HUES6 (cell line): ENCODE measurements around the gene TRABD2B.

Source experiments
- H3K27ac ChIP-seq: 2 replicates; pipeline ENCODE4 v1.7.0; 2013; ENCODE audit warnings: low read depth, mild to moderate bottlenecking, low read length, inconsistent platforms
- H3K27me3 ChIP-seq: 2 replicates; pipeline ENCODE4 v1.6.1; 2013; ENCODE audit warnings: low read length; ENCODE audit not compliant: control insufficient read depth, insufficient read depth
- H3K36me3 ChIP-seq: 2 replicates; pipeline ENCODE4 v1.6.1; 2013; ENCODE audit warnings: low read length; ENCODE audit not compliant: control insufficient read depth, insufficient read depth
- H3K4me1 ChIP-seq: 2 replicates; pipeline ENCODE4 v1.6.1; 2013; ENCODE audit warnings: low read length; ENCODE audit not compliant: control insufficient read depth, insufficient read depth
- H3K4me3 ChIP-seq: 2 replicates; pipeline ENCODE4 v1.5.1; 2013; ENCODE audit warnings: low read depth, low read length
- H3K9ac ChIP-seq: one replicate; pipeline ENCODE4 v1.6.1; 2013; ENCODE audit warnings: mild to moderate bottlenecking, low read length
- H3K9me3 ChIP-seq: 2 replicates; pipeline ENCODE4 v1.6.1; 2013; ENCODE audit warnings: low read depth, low read length; ENCODE audit not compliant: control insufficient read depth, insufficient read depth

The TRABD2B gene

GRCh38 chr1:47906527-47907176, 90.5 kb downstream of the TRABD2B start:
- H3K4me1 ChIP-seq, result 0 out of 2 replicates have a peak, but pooled peaks cover 8% of the 10 kb centered on the region
- no peak overlapping the region for H3K4me3 ChIP-seq

GRCh38 chr1:47906009-47906432, 91.2 kb downstream of the TRABD2B start:
- Histone ChIP-seq H3K27me3 (peaks cover 21% of the 10 kb centered on the region; the same call in 1 of the 2 replicates), H3K36me3 (no peaks in the 10 kb centered on the region), H3K4me3 (no peak overlapping the region), H3K4me1 (peaks cover 13% of the 10 kb centered on the region; the same call in 1 of the 2 replicates), H3K27ac (no peak overlapping the region), H3K9me3 (no peaks in the 10 kb centered on the region), H3K9ac (no peak overlapping the region)

More at GRCh38 chr1:47906527-47907176, 90.5 kb downstream of the TRABD2B start:
- Histone ChIP-seq H3K36me3 (no peaks in the 10 kb centered on the region), H3K9me3 (no peaks in the 10 kb centered on the region), H3K27me3 (peaks cover 21% of the 10 kb centered on the region; the same call in 1 of the 2 replicates), H3K27ac (no peak overlapping the region), H3K9ac (no peak overlapping the region)

GRCh38 chr1:47903723-47904122, 93.5 kb downstream of the TRABD2B start:
- Histone ChIP-seq H3K4me1 (peaks cover 32% of the 10 kb centered on the region), H3K36me3 (no peaks in the 10 kb centered on the region), H3K4me3 (no peak overlapping the region), H3K27ac (no peak overlapping the region), H3K9ac (no peak overlapping the region), H3K27me3 (peaks cover 25% of the 10 kb centered on the region; the same call in 1 of the 2 replicates), H3K9me3 (no peaks in the 10 kb centered on the region)

GRCh38 chr1:47901001-47901575, 96.1 kb downstream of the TRABD2B start:
- no peak overlapping the region for H3K4me3 ChIP-seq
- peaks cover 58% of the 10 kb centered on the region for H3K4me1 ChIP-seq

GRCh38 chr1:47898133-47898845, 98.9 kb downstream of the TRABD2B start:
- no peak overlapping the region for H3K27ac ChIP-seq
- no peaks in the 10 kb centered on the region for H3K9me3 ChIP-seq
- no peak overlapping the region for H3K9ac ChIP-seq
- no peak overlapping the region for H3K4me3 ChIP-seq
- H3K4me1 ChIP-seq, result peaks cover 78% of the 10 kb centered on the region
- no peaks in the 10 kb centered on the region for H3K36me3 ChIP-seq
- peaks cover 40% of the 10 kb centered on the region; the same call in 1 of the 2 replicates for H3K27me3 ChIP-seq

More at GRCh38 chr1:47901001-47901575, 96.1 kb downstream of the TRABD2B start:
- Histone ChIP-seq H3K27ac (no peak overlapping the region), H3K9me3 (no peaks in the 10 kb centered on the region), H3K9ac (no peak overlapping the region), H3K27me3 (peaks cover 36% of the 10 kb centered on the region; the same call in 1 of the 2 replicates), H3K36me3 (no peaks in the 10 kb centered on the region)

GRCh38 chr1:47895279-47896125, 101.7 kb downstream of the TRABD2B start:
- Histone ChIP-seq H3K4me3 (peak overlapping the region; percentile 17; the same call in 1 of the 2 replicates), H3K4me1 (peaks cover 72% of the 10 kb centered on the region)

GRCh38 chr1:47894410-47895278, 102.5 kb downstream of the TRABD2B start:
- Histone ChIP-seq H3K9ac (peak overlapping the region; percentile 21), H3K4me3 (peak overlapping the region; percentile 29), H3K27ac (no peak overlapping the region)

More at GRCh38 chr1:47895279-47896125, 101.7 kb downstream of the TRABD2B start:
- Histone ChIP-seq H3K9me3 (no peaks in the 10 kb centered on the region), H3K27me3 (peaks cover 35% of the 10 kb centered on the region; the same call in 1 of the 2 replicates), H3K36me3 (no peaks in the 10 kb centered on the region), H3K27ac (no peak overlapping the region), H3K9ac (peak overlapping the region; percentile 21)

GRCh38 chr1:47893412-47893811, 103.8 kb downstream of the TRABD2B start:
- Histone ChIP-seq H3K9me3 (no peaks in the 10 kb centered on the region), H3K27me3 (peaks cover 45% of the 10 kb centered on the region; the same call in 1 of the 2 replicates), H3K36me3 (no peaks in the 10 kb centered on the region), H3K4me3 (no peak overlapping the region), H3K27ac (no peak overlapping the region), H3K4me1 (peaks cover 54% of the 10 kb centered on the region), H3K9ac (no peak overlapping the region)

More at GRCh38 chr1:47894410-47895278, 102.5 kb downstream of the TRABD2B start:
- Histone ChIP-seq H3K36me3 (no peaks in the 10 kb centered on the region), H3K9me3 (no peaks in the 10 kb centered on the region), H3K27me3 (peaks cover 33% of the 10 kb centered on the region; the same call in 1 of the 2 replicates), H3K4me1 (peaks cover 64% of the 10 kb centered on the region)

GRCh38 chr1:47890779-47891178, 106.4 kb downstream of the TRABD2B start:
- Histone ChIP-seq H3K27me3 (peaks cover 33% of the 10 kb centered on the region; the same call in 1 of the 2 replicates), H3K4me1 (peaks cover 37% of the 10 kb centered on the region), H3K4me3 (no peak overlapping the region), H3K9ac (no peak overlapping the region), H3K36me3 (no peaks in the 10 kb centered on the region), H3K9me3 (no peaks in the 10 kb centered on the region), H3K27ac (no peak overlapping the region)

- Histone ChIP-seq H3K4me1 (peaks cover 12% of the 10 kb centered on the region), H3K4me3 (no peak overlapping the region), H3K36me3 (no peaks in the 10 kb centered on the region), H3K9ac (no peak overlapping the region), H3K9me3 (no peaks in the 10 kb centered on the region), H3K27ac (no peak overlapping the region), H3K27me3 (peaks cover 16% of the 10 kb centered on the region; the same call in 1 of the 2 replicates)
These were observed 108.9 kb downstream of the TRABD2B start for GRCh38 chr1:47888294-47888629.
